Fibroblast of the aortic adventitia (primary cell): ENCODE results near the gene CNOT11. TPM values are rescaled to one million over a fixed set of nuclear protein-coding genes. Genes with fewer than 3 reads are reported as not detected.

Experiments
- DNase-seq: peaks from one replicate; pipeline ENCODE4 v3.0.0-alpha.2; 2010; ENCODE audit warnings: low read depth
- H3K4me3 ChIP-seq: 2 replicates; pipeline ENCODE4 v1.5.1; 2011; ENCODE audit warnings: low read depth, mild to moderate bottlenecking, control low read depth, low read length, moderate library complexity
- CTCF ChIP-seq: IDR thresholded peaks from 2 replicates; pipeline ENCODE4 v1.5.1; 2011; ENCODE audit warnings: mild to moderate bottlenecking, low read length, control low read depth, inconsistent platforms; ENCODE audit not compliant: insufficient read depth
- total RNA-seq: library from RNA; depleted of rRNA; stranded (reverse); fragments of >200 nt; gene quantifications from 2 replicates; pipeline ENCODE4 v1.2.3, GENCODE V29; 2012; ENCODE audit warnings: low replicate concordance

The CNOT11 gene
- total RNA-seq, 1 donor = 48.4 TPM

DNA sequence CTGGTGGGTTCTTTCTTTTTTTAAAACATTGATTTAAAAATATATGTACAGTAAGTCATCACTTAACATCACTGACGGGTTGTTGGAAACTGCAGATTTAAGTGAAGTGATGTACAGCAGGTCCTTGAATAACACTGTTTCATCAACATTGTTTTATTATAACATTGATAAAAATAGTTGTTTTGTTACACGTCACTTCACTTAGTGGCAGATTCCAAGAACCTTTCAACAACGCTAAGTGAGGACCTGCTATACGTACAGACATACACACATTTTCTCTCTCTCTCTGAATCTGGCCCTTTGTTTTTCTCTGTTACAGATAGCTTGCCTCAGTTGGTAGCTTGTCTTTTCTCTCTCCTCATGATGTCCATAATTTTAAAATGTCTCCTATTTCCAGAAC, 9.5 kb downstream of the CNOT11 start:
- no peak overlapping the region for H3K4me3 ChIP-seq
- no peak for TF ChIP-seq CTCF
- DNase-seq = no peak

GRCh38 chr2:101263377-101263800, 10.7 kb downstream of the CNOT11 start:
- H3K4me3 ChIP-seq = no peak overlapping the region
- no peak for DNase-seq
- TF ChIP-seq CTCF = no peak

DNA sequence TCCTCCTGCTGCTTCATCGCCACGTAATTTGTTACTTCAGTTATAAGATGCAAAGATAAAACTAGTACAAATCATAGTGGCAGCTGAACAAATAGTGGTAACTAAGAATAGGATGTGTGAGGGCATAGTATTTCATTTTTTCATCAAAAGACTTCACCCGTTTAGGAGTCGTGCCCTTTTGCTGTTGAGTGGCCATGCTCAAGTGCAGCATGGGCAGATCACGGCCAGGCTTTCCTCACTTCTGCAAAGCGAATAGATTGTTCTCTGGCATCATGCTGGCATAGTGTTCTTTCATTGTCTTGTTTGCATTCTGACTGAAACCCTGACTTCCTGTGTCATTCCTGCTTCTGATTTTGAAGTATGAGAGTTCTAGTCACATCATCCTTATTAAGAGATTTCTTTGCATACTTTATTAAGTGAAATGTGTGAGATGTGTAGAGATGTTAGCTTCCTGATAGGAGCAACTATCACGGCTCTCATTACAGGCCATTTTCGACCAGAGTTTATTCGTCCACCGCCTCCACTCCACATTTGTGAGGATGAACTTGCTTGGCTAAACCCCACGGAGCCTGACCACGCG, 11.8 kb downstream of the CNOT11 start:
- no peak for DNase-seq
- no peak for TF ChIP-seq CTCF
- no peak overlapping the region for H3K4me3 ChIP-seq

DNA sequence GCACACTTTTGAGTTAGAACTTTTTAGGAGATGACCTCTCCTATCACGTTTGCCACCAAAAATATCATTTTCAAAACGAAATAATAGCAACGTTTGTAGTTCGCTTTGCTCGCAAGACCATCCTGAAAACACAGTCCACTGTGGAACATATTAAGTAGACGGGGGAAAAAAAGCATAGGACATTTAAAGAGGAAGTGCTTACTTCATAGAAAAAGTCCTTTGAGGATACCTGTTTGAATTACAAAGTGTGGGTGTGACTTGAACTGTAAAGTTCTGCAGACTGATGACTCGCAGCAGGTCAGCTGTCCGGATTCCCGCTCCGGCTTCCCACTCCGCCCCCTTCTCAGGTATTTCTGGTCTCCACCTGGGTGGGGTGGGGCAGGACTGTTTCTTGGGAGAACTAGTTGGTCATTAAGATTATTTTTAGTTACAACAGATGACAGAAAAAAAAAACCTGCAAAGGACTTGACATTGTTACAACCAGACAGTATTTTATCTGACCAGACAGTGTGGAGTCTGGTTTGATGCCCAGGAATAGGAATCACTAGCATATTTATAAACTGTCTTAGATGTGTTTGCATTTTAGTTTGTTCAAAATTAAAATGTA, 13.3 kb downstream of the CNOT11 start:
- TF ChIP-seq CTCF = no peak
- DNase-seq = no peak

DNA sequence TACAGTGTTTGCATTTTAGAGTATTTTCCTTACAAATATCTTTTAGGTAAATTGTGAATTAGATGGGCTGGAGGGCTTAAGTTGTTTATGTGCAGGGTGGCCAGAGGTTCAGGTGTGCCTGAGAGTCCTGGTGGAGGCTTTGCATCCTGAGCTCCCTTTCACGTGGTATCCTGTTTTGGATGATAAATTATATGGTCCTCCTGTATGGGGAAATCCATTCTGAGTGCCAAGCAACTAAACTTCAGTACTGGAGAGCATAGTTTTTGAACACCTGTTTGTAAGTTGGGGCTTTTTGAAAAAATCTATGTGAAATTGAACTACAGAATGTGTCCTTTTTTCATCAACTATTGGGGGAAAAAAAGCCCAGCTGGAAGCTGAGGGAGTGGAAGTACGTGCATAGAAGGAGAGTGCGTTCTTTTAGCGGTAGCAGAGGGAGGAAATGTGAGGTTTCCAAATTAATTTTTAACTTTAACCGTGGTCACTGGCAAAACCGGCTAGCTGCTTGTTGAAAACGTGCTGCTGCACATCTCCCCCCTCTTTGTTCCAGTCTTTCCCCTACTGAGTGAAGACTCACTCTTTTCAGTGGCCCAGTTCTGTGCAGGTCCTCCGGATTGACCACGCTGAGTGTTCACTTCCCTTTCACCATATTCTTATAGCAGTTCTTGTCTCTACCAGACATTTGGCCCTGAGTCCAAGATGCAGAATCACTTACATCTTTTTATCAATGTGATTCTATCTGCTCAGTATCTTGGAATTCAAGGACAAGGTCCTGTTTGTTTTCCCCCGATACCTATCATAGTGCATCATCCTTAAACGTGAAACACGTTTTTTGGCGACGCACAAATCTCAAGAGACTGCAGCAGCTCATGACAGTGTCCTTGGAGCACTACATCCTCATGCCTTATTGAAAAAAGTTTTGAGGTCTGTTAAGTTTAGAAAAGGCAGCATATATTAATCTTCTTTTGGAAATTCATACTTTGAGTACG, 15.3 kb downstream of the CNOT11 start:
- TF ChIP-seq CTCF = no peak

More for the DNA sequence above, 13.3 kb downstream of the CNOT11 start:
- H3K4me3 ChIP-seq = no peak overlapping the region

DNA sequence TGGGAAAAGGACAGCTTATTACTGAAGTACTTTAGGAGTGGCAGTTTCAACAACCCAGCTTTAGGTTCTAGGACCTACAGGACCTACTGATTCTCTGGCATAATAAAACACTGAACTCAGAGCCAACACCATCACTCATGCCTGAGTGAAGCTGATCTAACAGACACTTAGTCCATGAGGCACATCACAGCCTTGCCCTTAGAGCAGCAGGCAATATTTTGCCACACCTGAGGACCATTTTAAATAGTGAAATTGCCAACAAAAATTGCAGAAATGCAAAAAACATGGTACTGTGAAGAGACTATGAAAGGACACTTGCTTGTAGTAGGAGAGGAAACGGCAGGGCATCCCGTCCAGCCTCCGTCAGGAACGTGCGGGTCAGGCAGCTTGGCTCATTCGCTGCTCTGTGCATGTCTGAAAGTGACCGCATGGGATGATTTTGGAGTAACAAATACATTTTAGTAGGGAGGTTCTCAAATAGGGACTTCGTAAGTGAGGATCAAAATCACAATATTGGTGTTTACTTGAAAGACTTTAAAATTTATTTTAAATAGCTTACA, 18.1 kb downstream of the CNOT11 start:
- DNase-seq = no peak
- TF ChIP-seq CTCF = no peak

More for the DNA sequence above, 15.3 kb downstream of the CNOT11 start:
- no peak for DNase-seq
- no peak overlapping the region for H3K4me3 ChIP-seq

More for the DNA sequence above, 18.1 kb downstream of the CNOT11 start:
- H3K4me3 ChIP-seq = no peak overlapping the region
